Trophoblast cell (in vitro differentiated cells and primary cell): ENCODE measurements around the gene SCEL.

Experiments
- DNase-seq, 2 donors: peaks; one replicate each; pipeline ENCODE4 v3.0.0-alpha.2; 2016
- H2AFZ ChIP-seq: 2 replicates; pipeline ENCODE4 v1.6.1; 2013; ENCODE audit warnings: low read length, moderate library complexity, mild to moderate bottlenecking; ENCODE audit not compliant: insufficient read depth, poor library complexity
- H2AK5ac ChIP-seq: 2 replicates; pipeline ENCODE4 v1.6.1; 2013; ENCODE audit warnings: mild to moderate bottlenecking, low read length
- H2BK120ac ChIP-seq: 2 replicates; pipeline ENCODE4 v1.6.1; 2013; ENCODE audit warnings: low read length, mild to moderate bottlenecking, moderate library complexity; ENCODE audit not compliant: insufficient read depth, poor library complexity
- H2BK12ac ChIP-seq: 2 replicates; pipeline ENCODE4 v1.6.1; 2013; ENCODE audit warnings: mild to moderate bottlenecking, low read length, moderate library complexity
- H2BK5ac ChIP-seq: 2 replicates; pipeline ENCODE4 v1.6.1; 2013; ENCODE audit warnings: low read length, low read depth, moderate library complexity, mild to moderate bottlenecking; ENCODE audit not compliant: poor library complexity
- H3K14ac ChIP-seq: 2 replicates; pipeline ENCODE4 v1.6.1; 2013; ENCODE audit warnings: mild to moderate bottlenecking, low read length
- H3K18ac ChIP-seq: 2 replicates; pipeline ENCODE4 v1.6.1; 2013; ENCODE audit warnings: mild to moderate bottlenecking, low read length
- H3K23ac ChIP-seq: 2 replicates; pipeline ENCODE4 v1.6.1; 2013; ENCODE audit warnings: low read length
- H3K27ac ChIP-seq: 2 replicates; pipeline ENCODE4 v1.5.1; 2013; ENCODE audit warnings: low read depth, mild to moderate bottlenecking, inconsistent platforms, low read length, moderate library complexity
- H3K27me3 ChIP-seq: 2 replicates; pipeline ENCODE4 v1.6.1; 2013; ENCODE audit warnings: inconsistent platforms, mild to moderate bottlenecking, low read length, moderate library complexity; ENCODE audit not compliant: insufficient read depth
- H3K36me3 ChIP-seq, 2 experiments: 1 replicate in 1 of 2; 2 replicates in 1 of 2; pipeline ENCODE4 v1.6.1; 2013; ENCODE audit warnings: low read length in 2 of 2, mild to moderate bottlenecking in 2 of 2, moderate library complexity in 1 of 2; ENCODE audit not compliant: insufficient read depth in 2 of 2, control insufficient read depth in 1 of 2
- H3K4ac ChIP-seq: 2 replicates; pipeline ENCODE4 v1.6.1; 2013; ENCODE audit warnings: low read depth, mild to moderate bottlenecking, low read length, moderate library complexity
- H3K4me1 ChIP-seq, 2 experiments: 1 replicate in 1 of 2; 2 replicates in 1 of 2; pipeline ENCODE4 v1.6.1; 2013; ENCODE audit warnings: low read length in 2 of 2, mild to moderate bottlenecking in 2 of 2, moderate library complexity in 1 of 2; ENCODE audit not compliant: insufficient read depth in 2 of 2, control insufficient read depth in 1 of 2
- H3K4me2 ChIP-seq: 2 replicates; pipeline ENCODE4 v1.6.1; 2013; ENCODE audit warnings: inconsistent platforms, mild to moderate bottlenecking, low read length, moderate library complexity
- H3K4me3 ChIP-seq: 2 replicates; pipeline ENCODE4 v1.5.1; 2013; ENCODE audit warnings: mild to moderate bottlenecking, low read depth, low read length, inconsistent platforms
- H3K79me1 ChIP-seq: one replicate; pipeline ENCODE4 v1.6.1; 2013; ENCODE audit warnings: low read length
- H3K79me2 ChIP-seq: 2 replicates; pipeline ENCODE4 v1.6.1; 2013; ENCODE audit warnings: low read length, mild to moderate bottlenecking; ENCODE audit not compliant: control insufficient read depth, insufficient read depth, poor library complexity
- H3K9ac ChIP-seq: 2 replicates; pipeline ENCODE4 v1.6.1; 2013; ENCODE audit warnings: mild to moderate bottlenecking, low read length
- H3K9me3 ChIP-seq: 2 replicates; pipeline ENCODE4 v1.6.1; 2013; ENCODE audit warnings: low read depth, mild to moderate bottlenecking, control low read depth, inconsistent platforms, low read length; ENCODE audit not compliant: insufficient read depth
- H4K12ac ChIP-seq: 2 replicates; pipeline ENCODE4 v1.6.1; 2013; ENCODE audit warnings: low read depth, mild to moderate bottlenecking, low read length, moderate library complexity
- H4K8ac ChIP-seq: 2 replicates; pipeline ENCODE4 v1.6.1; 2013; ENCODE audit warnings: low read depth, mild to moderate bottlenecking, low read length, moderate library complexity
- H4K91ac ChIP-seq: one replicate; pipeline ENCODE4 v1.6.1; 2013; ENCODE audit warnings: low read depth, mild to moderate bottlenecking, low read length, moderate library complexity
- WGBS: extraction: QIAGEN DNeasy Blood & Tissue Kit; methylation state at CpG from one replicate; pipeline ENCODE4 v1.1.7; 2013; ENCODE audit warnings: missing lambda C conversion rate; ENCODE audit not compliant: insufficient read length, insufficient coverage; ENCODE audit errors: extremely low coverage; 5-methylcytosine and 5-hydroxymethylcytosine counted together

Gene SCEL

GRCh38 chr13:77497350-77497749 lies 38.2 kb upstream of the SCEL start:
- no peaks in the 10 kb centered on the region for H3K79me1 ChIP-seq
- H3K9me3 ChIP-seq = no peaks in the 10 kb centered on the region
- H3K4me3 ChIP-seq = no peak overlapping the region
- H3K9ac ChIP-seq = no peak overlapping the region
- H3K4me2 ChIP-seq = no peak overlapping the region
- no peaks in the 10 kb centered on the region for H3K4me1 ChIP-seq
- WGBS = no CpG with 5 or more reads among the region's 3 CpGs
- no peaks in the 10 kb centered on the region for H3K27me3 ChIP-seq
- no peak overlapping the region for H2BK12ac ChIP-seq
- H2BK120ac ChIP-seq = no peak overlapping the region
- no peak overlapping the region for H3K4ac ChIP-seq
- no peaks in the 10 kb centered on the region for H3K79me2 ChIP-seq
- no peak overlapping the region for H2AK5ac ChIP-seq
- no peaks in the 10 kb centered on the region for H3K36me3 ChIP-seq
- H3K18ac ChIP-seq = no peak overlapping the region
- H4K12ac ChIP-seq = no peak overlapping the region
- no peak overlapping the region for H2AFZ ChIP-seq
- no peak overlapping the region for H2BK5ac ChIP-seq
- H4K8ac ChIP-seq = no peak overlapping the region
- DNase-seq = no peak
- H4K91ac ChIP-seq = no peak overlapping the region
- H3K27ac ChIP-seq = no peak overlapping the region
- no peak overlapping the region for H3K14ac ChIP-seq
- H3K23ac ChIP-seq = no peak overlapping the region

- H2BK12ac ChIP-seq = no peak overlapping the region
- H3K27ac ChIP-seq = no peak overlapping the region
- H3K79me1 ChIP-seq = no peaks in the 10 kb centered on the region
- H3K27me3 ChIP-seq = no peaks in the 10 kb centered on the region
- H3K4ac ChIP-seq = no peak overlapping the region
- H2BK120ac ChIP-seq = no peak overlapping the region
- no peak overlapping the region for H3K14ac ChIP-seq
- H3K4me1 ChIP-seq = no peaks in the 10 kb centered on the region
- H3K9ac ChIP-seq = no peak overlapping the region
- DNase-seq = no peak
- H3K4me3 ChIP-seq = no peak overlapping the region
- no peak overlapping the region for H3K18ac ChIP-seq
- no peaks in the 10 kb centered on the region for H3K9me3 ChIP-seq
- H2BK5ac ChIP-seq = no peak overlapping the region
- H3K36me3 ChIP-seq = no peaks in the 10 kb centered on the region
- H2AFZ ChIP-seq = no peak overlapping the region
- no peak overlapping the region for H3K23ac ChIP-seq
- no peak overlapping the region for H4K8ac ChIP-seq
- H3K79me2 ChIP-seq = no peaks in the 10 kb centered on the region
- no peak overlapping the region for H4K12ac ChIP-seq
- H3K4me2 ChIP-seq = no peak overlapping the region
- H2AK5ac ChIP-seq = no peak overlapping the region
- no peak overlapping the region for H4K91ac ChIP-seq
Observed at GRCh38 chr13:77497835-77498234, 37.7 kb upstream of the SCEL start.

- WGBS = no CpG with 5 or more reads among the region's 4 CpGs
Observed at GRCh38 chr13:77502104-77502720, 33.3 kb upstream of the SCEL start.

GRCh38 chr13:77503398-77503797 lies 32.1 kb upstream of the SCEL start:
- Histone ChIP-seq H3K14ac (no peak overlapping the region), H2BK12ac (no peak overlapping the region), H3K23ac (no peak overlapping the region), H3K4me3 (no peak overlapping the region), H3K4me1 (no peaks in the 10 kb centered on the region), H3K9ac (no peak overlapping the region), H3K36me3 (no peaks in the 10 kb centered on the region), H2BK5ac (no peak overlapping the region), H3K4me2 (no peak overlapping the region), H2AK5ac (no peak overlapping the region), H4K12ac (no peak overlapping the region), H3K9me3 (no peaks in the 10 kb centered on the region), H2AFZ (peak overlapping the region; percentile 35), H2BK120ac (no peak overlapping the region), H3K79me1 (no peaks in the 10 kb centered on the region), H4K91ac (no peak overlapping the region), H3K79me2 (no peaks in the 10 kb centered on the region), H3K27me3 (no peaks in the 10 kb centered on the region), H3K27ac (no peak overlapping the region), H3K18ac (no peak overlapping the region), H4K8ac (no peak overlapping the region), H3K4ac (no peak overlapping the region)
- no peak for DNase-seq
- WGBS = no CpG with 5 or more reads among the region's 5 CpGs

More at GRCh38 chr13:77502104-77502720, 33.3 kb upstream of the SCEL start:
- Histone ChIP-seq H3K23ac (no peak overlapping the region), H3K9me3 (no peaks in the 10 kb centered on the region), H3K79me2 (no peaks in the 10 kb centered on the region), H3K4me2 (no peak overlapping the region), H2BK120ac (no peak overlapping the region), H3K27ac (no peak overlapping the region), H2BK12ac (no peak overlapping the region), H3K4ac (no peak overlapping the region), H4K12ac (no peak overlapping the region), H4K91ac (no peak overlapping the region), H3K14ac (no peak overlapping the region), H3K4me1 (no peaks in the 10 kb centered on the region), H3K36me3 (no peaks in the 10 kb centered on the region), H2BK5ac (no peak overlapping the region), H2AK5ac (no peak overlapping the region), H4K8ac (no peak overlapping the region), H3K27me3 (no peaks in the 10 kb centered on the region), H3K9ac (no peak overlapping the region), H3K79me1 (no peaks in the 10 kb centered on the region), H3K18ac (no peak overlapping the region), H2AFZ (no peak overlapping the region), H3K4me3 (no peak overlapping the region)
- DNase-seq = no peak
